ENCODE data around the gene NPEPPS. TPM values are rescaled to one million over a fixed set of nuclear protein-coding genes. Genes with fewer than 3 reads are reported as not detected.

NPEPPS gene
- total RNA-seq, 2 experiments from 2014 or later: 99.0 to 108 TPM

DNA sequence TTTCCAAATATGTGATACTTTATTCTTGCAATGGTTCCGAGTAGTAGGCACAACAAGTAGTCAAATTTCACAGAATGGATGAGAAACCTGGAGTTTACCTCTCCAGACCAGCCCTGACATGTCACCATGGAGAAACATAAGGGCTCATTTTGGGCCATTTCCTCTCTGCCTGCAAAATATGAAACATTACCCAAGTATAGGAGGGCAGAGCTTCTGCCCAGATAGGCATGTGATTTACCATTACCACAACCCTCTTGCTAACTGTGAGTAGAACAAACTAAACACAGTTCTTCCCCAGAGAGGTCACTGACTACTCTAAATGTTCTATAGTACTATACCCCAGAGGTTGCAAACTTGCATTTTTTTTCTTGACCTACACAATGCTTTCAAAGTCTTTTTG is 103.1 kb downstream of the NPEPPS start:
- Mint-ChIP-seq H3K27ac (no peak overlapping the region), H3K36me3 (ENCODE audit: low read depth) (no peaks in the 10 kb centered on the region), H3K4me1 (ENCODE audit: low read depth) (peaks cover 7% of the 10 kb centered on the region), H3K4me3 (no peak overlapping the region), H3K27me3 (no peaks in the 10 kb centered on the region), H3K9me3 (no peaks in the 10 kb centered on the region)
- ATAC-seq (no peak), DNase-seq (no peak)
- intact Hi-C loops (cut with micrococcal nuclease): no loop called here
- TF ChIP-seq, protein P1, sequence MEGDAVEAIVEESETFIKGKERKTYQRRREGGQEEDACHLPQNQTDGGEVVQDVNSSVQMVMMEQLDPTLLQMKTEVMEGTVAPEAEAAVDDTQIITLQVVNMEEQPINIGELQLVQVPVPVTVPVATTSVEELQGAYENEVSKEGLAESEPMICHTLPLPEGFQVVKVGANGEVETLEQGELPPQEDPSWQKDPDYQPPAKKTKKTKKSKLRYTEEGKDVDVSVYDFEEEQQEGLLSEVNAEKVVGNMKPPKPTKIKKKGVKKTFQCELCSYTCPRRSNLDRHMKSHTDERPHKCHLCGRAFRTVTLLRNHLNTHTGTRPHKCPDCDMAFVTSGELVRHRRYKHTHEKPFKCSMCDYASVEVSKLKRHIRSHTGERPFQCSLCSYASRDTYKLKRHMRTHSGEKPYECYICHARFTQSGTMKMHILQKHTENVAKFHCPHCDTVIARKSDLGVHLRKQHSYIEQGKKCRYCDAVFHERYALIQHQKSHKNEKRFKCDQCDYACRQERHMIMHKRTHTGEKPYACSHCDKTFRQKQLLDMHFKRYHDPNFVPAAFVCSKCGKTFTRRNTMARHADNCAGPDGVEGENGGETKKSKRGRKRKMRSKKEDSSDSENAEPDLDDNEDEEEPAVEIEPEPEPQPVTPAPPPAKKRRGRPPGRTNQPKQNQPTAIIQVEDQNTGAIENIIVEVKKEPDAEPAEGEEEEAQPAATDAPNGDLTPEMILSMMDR (IDR thresholded peaks at IDR 0.05): no peak
- ChIA-PET CTCF (interaction anchor here (5.5 kb wide), 1 partner anchor 19 kb away, joined by 26 read pairs; no protein-coding TSS in a partner anchor), POLR2A (interaction anchor here (0.7 to 1.3 kb wide), 2 partner anchors 9 to 10 kb away, joined by 3 read pairs; no protein-coding TSS in a partner anchor)

DNA sequence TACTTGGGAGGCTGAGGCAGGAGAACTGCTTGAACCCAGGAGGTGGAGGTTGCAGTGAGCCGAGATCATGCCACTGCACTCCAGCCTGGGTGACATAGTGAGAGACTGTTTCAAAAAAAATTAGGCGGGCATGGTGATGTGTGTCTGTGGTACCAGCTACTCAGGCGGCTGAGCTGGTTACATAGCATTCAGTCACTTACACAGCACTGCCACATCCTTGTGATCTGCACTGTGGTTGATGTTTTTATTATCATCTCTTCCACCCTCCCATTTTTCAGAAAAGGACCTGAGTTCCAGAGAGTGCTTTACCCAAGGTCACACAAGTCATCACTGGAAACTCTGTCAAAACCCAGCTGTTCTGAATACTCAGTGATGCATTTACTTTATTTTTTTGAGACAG is 104.0 kb downstream of the NPEPPS start:
- Mint-ChIP-seq H3K4me3 (no peak overlapping the region), H3K4me1 (ENCODE audit: low read depth) (peaks cover 7% of the 10 kb centered on the region), H3K27ac (no peak overlapping the region), H3K27me3 (no peaks in the 10 kb centered on the region), H3K36me3 (ENCODE audit: low read depth) (no peaks in the 10 kb centered on the region), H3K9me3 (no peaks in the 10 kb centered on the region)
- intact Hi-C loops (cut with micrococcal nuclease): no loop called here
- ChIA-PET POLR2A (no interaction called here), CTCF (interaction anchor here (5.5 kb wide), 1 partner anchor 19 kb away, joined by 26 read pairs; no protein-coding TSS in a partner anchor)
- no peak for ATAC-seq
- TF ChIP-seq, protein P1 (IDR thresholded peaks at IDR 0.05): no peak
- no peak for DNase-seq

DNA sequence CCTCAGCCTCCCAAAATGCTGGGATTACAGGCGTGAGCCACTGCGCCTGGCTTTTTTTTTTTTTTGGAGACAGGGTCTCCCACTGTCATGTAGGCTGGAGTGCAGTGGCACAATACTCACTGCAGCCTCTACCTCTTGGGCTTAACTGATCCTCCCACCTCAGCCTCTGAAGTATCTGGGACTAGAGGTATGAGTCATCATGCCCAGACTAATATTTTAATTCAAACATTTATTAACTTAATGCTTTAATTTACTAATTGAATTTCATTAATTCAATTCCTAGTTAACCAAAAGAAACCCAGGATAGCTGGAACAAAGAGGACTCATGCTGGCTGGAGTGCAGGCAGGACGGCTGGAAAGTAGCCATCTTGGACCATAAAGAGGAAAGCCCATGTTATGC is 104.8 kb downstream of the NPEPPS start:
- TF ChIP-seq, protein P1 (IDR thresholded peaks at IDR 0.05): no peak
- ATAC-seq: no peak
- H3K27me3 Mint-ChIP-seq: no peaks in the 10 kb centered on the region
- POLR2A ChIA-PET: interaction anchor here (0.6 kb wide), 1 partner anchor 9 kb away, joined by 3 read pairs; no protein-coding TSS in a partner anchor
- no peak overlapping the region for H3K4me3 Mint-ChIP-seq
- H3K27ac Mint-ChIP-seq: no peak overlapping the region
- H3K9me3 Mint-ChIP-seq: no peaks in the 10 kb centered on the region
- CTCF ChIA-PET: interaction anchor here (1.1 kb wide), 1 partner anchor 17 kb away, joined by 3 read pairs; no protein-coding TSS in a partner anchor
- H3K36me3 Mint-ChIP-seq (ENCODE audit: low read depth): no peaks in the 10 kb centered on the region
- peaks cover 7% of the 10 kb centered on the region for H3K4me1 Mint-ChIP-seq (ENCODE audit: low read depth)
- intact Hi-C loops (cut with micrococcal nuclease): no loop called here
- no peak for DNase-seq

DNA sequence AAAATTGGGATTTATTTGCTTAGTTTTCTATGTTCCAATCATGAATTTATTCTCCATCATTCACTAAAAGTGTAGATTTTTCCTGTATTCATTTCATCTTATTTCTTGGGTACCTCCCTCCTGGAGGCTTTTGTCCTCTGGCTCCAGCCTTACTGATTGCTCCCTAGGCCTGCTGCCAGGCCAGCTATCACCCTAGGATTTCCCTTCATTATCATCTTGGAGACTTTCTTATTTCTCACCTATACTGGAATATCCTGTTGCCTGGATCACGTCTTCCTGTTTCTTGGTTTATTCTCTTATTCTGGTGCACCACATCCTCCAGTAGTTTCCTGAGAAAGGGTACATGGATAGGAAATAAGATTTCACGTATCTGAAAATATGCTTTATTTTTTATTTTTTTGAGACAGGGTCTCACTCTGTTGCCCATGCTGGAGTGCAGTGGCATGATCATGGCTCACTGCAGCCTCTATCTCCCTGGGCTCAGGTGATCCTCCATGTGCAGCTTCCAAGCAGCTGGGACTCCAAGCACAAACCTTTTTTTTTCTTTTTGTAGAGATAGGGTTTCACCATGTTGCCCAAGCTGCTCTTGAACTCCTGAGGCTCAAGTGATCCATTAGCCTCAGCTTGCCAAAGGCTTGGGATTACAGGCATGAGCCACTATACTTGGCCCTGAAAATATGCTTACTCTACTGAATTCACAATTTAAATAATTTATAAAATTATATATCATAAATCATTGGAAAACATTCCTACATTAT is 105.5 kb downstream of the NPEPPS start:
- Mint-ChIP-seq H3K27ac (no peak overlapping the region), H3K4me1 (ENCODE audit: low read depth) (peaks cover 7% of the 10 kb centered on the region), H3K4me3 (no peak overlapping the region), H3K9me3 (no peaks in the 10 kb centered on the region), H3K36me3 (ENCODE audit: low read depth) (no peaks in the 10 kb centered on the region), H3K27me3 (no peaks in the 10 kb centered on the region)
- no peak for DNase-seq
- intact Hi-C loops (cut with micrococcal nuclease): no loop called here
- no peak for ATAC-seq
- CTCF ChIA-PET: interaction anchor here (1.1 kb wide), 1 partner anchor 18 kb away, joined by 3 read pairs; no protein-coding TSS in a partner anchor
- POLR2A ChIA-PET: interaction anchor here (0.6 kb wide), 1 partner anchor 423 kb away, joined by 3 read pairs; no protein-coding TSS in a partner anchor
- TF ChIP-seq, protein P1 (IDR thresholded peaks at IDR 0.05): no peak

DNA sequence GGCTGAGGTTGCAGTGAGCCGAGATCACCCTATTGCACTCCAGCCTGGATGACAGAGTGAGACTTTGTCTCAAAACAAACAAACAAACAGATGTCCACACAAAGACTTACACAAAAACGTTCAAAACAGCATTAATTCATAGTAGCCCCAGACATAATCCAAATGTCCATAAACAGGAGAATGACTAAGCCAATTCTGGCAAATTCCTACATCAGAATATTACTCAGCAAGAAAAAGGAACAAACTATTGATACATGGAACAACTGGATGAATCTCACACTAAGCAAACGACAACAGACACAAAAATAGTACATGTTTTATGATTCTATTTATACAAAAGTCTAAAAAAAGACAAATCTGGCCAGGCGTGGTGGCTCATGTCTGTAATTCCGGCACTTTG is 108.0 kb downstream of the NPEPPS start:
- intact Hi-C loops (cut with micrococcal nuclease): no loop called here
- ATAC-seq (no peak), DNase-seq (no peak)
- POLR2A ChIA-PET: no interaction called here
- CTCF ChIA-PET: no interaction called here
- Mint-ChIP-seq H3K4me1 (ENCODE audit: low read depth) (peaks cover 7% of the 10 kb centered on the region), H3K27me3 (no peaks in the 10 kb centered on the region), H3K9me3 (no peaks in the 10 kb centered on the region), H3K4me3 (no peak overlapping the region), H3K27ac (no peak overlapping the region), H3K36me3 (ENCODE audit: low read depth) (no peaks in the 10 kb centered on the region)
- TF ChIP-seq, protein P1 (IDR thresholded peaks at IDR 0.05): no peak
